Hypothalamus (tissue), 51 donors: ENCODE measurements around the gene UBE2F.
"Not testable (repeated sequence)": the region's sequence is repeated elsewhere in the genome, so short reads cannot be mapped to it uniquely, and the experiment has no call there.

Experiments
- DNase-seq, 51 donors: peaks; one replicate each; lab custom pipeline; 2025; lab: John Stamatoyannopoulos, UW

UBE2F gene

GRCh38 chr2:238013806-238014205 lies 47.0 kb downstream of the UBE2F start:
- no peak for DNase-seq

DNA sequence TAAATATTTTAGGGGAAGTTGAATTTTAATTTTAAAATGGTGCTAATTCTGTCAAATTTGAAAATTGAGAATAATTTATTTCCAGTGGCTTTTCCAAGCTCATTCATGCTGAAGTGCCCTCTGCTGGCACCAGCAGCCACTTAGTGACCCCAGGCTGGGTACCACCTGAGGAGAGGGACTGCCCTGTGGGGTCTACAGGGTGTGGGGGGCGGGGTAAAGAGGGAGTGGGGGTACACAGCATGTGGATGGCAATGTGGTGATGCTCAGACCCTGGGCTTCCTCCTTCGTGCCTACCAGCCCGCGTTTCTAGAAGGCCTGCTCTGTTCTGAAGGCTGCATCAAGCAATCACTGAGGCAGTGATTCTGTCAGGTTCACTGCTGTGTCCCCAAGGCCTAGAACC lies 48.9 kb downstream of the UBE2F start:
- peak in 1 of 51 donors; percentile 23 for DNase-seq

DNA sequence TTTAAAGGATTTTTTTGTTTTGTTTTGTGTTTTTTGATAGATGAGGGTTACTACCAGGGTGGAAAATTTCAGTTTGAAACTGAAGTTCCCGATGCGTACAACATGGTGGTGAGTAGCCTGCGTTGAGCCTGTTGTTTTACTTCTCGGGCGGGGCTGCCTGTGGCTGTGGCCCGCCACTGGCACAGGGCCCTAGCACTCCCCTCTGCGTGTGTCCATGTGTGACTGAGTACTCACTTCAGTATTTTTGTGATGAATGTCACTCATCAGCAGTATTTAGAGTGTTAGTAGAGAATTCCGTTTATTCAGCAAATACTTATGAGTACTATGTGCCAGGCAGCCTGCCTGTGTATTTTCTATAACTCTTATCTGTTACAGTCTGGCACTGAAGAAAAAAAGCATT lies 49.7 kb downstream of the UBE2F start:
- DNase-seq: no peak

GRCh38 chr2:238019962-238020361 lies 53.1 kb downstream of the UBE2F start:
- peak in 2 of 51 donors; percentile 6 to 8 for DNase-seq

DNA sequence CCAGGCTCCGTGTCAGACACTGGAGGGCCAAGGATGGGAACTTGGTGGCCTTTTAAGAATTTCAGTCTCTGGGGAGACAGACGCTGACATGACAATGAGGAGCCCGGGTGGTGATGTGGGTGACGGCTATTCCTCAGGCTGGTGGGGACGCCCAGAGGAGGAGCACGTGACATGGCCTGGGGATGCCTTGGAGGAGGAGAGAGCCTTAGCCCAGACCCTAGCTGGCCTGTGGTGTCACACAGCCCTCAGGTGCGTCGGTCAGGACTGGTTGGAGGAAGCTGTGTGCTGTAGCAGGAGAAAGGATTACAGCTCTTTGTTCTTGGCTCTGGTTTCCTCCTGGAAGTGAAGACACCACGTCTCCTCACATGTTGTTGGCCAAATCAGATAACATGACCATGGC lies 54.0 kb downstream of the UBE2F start:
- no peak for DNase-seq

DNA sequence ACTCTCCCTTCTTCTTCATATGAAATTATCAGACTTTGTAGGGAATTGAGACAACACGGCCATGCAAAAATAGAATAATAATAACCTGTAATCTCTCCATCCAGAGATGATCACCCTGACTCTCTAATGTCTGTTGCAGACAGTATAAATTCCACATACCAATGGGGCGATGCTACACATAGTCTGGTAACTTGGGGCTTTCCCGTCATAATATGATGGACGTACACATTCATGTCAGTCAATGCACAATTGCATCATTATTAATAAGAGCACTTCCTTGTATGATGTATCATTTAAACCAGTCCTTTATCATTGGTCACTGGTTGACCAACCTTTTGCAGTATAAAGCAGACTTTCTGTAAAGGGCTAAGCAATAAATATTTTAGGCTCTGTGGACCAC lies 54.5 kb downstream of the UBE2F start:
- DNase-seq: no peak

DNA sequence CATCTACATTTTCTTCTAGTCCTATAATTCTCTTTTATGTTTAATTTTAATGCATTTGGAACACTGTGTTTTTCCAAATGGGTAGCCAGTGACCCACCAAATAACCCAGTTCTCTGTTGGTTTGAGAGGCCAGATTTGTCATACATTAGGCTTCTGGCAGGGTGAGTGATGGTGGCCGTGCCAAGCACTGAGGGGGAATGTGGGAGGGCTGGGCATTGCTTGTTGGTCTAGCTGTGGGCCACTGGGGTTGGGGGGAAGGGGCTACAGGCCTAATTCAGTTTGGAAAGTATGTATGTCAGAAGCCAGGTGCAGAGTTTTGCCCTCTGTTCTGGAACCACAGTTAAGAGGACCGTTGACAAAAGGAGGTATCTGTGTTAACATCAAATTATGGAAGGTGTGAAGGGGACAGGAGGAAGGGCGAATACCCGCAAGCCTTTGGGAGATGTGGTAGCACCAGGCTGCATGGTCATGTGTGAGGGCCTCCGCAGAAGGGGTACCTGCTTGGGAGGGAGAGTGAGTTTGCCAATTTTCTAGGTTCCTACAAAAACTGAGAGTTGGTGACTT lies 55.9 kb downstream of the UBE2F start:
- no peak for DNase-seq

- DNase-seq: no peak
These were observed 56.8 kb downstream of the UBE2F start for GRCh38 chr2:238023608-238024007.

DNA sequence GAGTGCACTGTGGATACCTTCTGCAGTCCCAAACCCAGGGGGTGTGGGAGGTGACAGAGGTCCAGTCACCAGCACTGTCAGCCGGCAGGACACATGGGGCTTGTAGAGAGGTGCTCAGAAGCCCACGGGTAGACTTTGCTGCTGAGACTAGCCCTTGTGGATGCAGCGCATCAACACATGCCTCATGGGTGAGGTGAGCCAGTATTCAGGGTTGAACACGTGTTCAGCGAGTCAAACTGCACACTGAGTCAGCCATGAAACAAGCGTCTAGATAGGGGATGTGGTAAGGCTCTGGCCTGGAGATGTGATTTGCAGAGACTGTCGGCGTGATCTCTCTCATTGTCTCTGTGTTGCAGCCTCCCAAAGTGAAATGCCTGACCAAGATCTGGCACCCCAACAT lies 58.2 kb downstream of the UBE2F start:
- no peak for DNase-seq

DNA sequence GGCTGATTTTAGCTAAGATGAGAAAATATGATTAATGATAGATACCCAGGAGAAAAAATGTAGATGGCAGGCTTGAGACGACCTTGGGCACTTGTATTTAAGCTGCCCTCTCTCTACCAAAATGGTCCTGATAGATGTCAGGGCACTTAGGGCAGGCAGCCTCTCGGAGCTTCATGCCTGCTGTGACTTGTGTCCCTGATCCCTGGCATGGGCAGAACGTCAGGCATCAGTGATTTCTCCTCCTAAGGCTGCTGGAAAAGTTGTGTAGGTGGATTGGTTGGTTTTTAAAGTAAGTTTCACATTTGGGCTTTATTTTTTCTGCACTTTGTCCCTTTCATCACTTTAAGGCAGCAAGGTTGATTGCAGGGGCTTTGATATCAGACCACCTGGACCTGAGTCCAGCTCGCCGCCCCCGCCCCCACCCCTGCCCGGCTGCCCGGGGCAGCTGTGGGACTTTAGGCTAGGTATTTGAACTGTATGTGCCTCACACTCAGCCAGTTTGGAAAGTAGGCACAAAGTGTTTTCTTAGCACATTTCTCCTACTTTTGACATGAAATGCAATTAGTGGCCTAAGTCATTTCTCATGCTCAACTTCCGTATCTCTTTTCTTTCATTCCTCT lies 59.0 kb downstream of the UBE2F start:
- no peak for DNase-seq

GRCh38 chr2:238027058-238027457 lies 60.2 kb downstream of the UBE2F start:
- no peak for DNase-seq

DNA sequence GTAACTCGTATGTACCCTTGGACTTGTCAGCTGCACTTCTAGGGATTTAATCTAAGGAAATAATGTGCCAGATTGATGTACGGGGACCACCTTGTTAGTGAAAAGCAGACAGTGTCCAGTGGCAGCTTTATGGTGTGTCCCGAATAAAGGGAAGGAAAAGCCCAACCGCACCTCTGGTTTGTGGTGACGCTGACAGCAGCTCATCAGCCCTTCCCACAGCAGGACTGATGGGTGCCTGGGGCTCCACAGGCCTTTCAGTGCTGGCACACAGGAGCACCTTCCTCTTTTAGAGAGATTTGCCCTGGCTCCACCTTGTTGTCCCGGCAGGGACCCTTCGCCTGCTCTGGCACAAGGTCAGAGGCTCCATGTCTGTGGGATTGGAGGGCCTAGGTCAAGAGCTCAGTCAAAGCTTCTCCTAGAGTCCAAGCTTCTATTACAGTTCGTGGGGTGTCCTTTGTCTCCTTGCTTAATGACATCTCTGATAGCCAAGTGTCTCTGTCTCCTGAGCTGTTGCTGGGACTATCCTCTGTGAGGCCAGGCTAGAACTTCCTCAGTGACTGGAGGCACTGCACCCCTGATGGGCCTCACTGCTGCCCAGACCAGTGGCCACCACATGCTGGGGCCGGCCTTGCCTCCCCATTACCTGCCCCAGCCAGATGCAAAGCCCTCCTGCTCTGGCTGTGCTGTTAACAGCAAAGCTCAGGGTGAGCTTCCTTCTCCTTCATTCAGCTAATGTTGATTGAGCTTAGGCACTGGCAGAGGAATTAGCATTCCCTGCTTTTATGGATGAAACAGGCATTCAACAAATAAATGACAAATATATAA lies 61.0 kb downstream of the UBE2F start:
- no peak for DNase-seq

- DNase-seq: no peak
These were observed 63.0 kb downstream of the UBE2F start for GRCh38 chr2:238029853-238030252.

- DNase-seq: no peak
These were observed 63.8 kb downstream of the UBE2F start for GRCh38 chr2:238030422-238031155.

DNA sequence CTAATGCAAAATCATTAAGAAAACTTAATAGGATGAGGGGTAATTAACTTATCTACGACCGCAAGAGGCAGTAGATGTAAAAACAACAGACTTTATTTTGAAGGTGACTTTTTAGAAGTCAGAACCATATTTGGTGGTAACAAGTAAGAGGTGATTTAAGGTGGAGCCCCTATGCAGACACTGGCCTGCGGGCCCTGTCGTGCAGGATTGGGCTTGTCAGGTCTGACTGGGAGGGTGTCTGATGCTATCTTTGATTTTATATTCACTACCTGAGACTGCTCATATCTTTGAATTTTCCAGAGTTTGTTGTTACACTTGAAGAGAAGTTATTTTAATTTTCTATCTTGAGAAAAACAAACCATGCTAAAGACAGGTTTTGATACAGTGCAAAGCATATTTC lies 64.9 kb downstream of the UBE2F start:
- DNase-seq: no peak

DNA sequence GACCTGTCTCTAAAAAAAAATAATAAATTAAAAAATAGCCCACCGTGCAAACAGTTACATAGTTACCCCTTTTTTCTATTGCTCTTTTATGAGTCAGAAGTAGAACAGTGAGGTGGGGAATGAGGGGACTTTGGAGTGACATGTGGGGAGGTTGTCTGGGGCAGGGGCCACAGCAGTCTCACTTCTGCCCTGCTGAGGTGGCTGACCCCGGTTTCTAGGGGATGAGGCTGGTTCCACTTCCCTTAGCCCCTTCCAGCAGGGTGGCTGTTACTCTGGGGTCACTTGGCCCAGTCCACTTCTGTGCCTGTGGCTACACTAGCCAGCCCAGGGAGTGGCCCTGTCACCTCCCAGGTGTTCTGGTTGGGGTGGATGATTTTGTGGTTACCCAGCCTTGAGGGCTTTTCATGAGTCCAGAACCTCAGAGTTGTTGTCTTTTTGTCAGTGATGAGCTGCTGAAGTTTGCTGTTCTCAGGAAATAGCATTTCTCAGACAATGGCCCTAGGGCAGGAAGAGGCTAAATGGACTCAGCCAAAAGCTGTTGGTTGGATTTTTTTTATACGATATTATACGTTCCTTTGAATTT lies 66.0 kb downstream of the UBE2F start:
- no peak for DNase-seq

DNA sequence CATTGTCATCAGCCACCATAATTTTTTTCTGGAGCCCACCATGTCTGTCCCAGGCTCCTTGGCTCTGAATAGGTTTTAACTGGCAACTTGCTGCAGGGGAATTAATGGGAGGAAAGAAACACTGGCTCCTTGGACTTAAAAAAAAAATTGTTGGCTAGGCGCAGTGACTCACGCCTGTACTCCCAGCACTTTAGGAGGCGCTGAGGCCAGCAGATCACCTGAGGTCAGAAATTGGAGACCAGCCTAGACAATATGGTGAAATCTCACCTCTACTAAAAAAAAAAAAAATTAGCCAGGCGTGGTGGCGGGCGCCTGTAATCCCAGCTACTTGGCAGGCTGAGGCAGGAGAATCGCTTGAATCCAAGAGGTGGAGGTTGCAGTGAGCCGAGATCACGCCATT lies 67.2 kb downstream of the UBE2F start:
- DNase-seq: not testable (repeated sequence)

DNA sequence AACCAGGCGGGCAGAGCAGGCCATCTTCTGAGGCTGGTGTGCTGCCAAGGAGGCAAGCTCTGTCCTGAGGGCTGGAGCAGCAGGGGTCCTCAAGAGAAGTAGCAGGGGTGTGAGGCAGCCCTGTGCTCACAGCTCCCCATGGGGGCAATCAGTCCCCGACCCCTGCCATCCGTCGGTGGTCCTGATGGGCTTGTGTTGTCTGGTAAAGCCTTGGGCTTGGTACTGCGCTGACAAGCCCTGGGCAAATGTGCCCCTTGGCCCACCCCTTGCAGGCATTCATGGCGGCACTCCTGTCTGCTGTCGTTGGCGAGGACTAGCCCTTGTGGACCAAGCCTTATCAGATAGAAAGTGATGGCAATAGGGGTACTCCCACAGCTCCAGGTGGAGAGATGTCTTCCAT lies 71.4 kb downstream of the UBE2F start:
- DNase-seq: no peak

- DNase-seq: no peak
These were observed 72.3 kb downstream of the UBE2F start for GRCh38 chr2:238039151-238039550.

DNA sequence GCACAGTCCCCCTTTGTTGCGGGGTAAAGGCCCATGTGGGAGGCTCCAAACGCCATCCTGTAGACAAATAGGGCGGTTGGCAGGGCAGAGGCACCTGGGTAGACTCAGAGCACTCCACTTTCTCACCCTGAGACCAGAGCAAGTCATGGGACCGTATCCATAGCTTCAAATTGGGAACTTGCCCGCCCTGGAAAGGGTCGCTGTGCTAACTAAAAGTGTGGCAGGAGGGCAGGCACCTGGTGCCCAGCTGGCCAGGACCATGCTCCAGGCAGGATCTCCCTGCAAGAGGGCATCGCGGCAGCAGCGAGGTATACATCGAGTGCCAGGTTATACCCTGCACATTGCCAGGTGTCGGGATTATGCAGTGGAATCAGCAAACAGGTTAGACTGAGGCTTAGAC lies 73.2 kb downstream of the UBE2F start:
- no peak for DNase-seq

- DNase-seq: no peak
These were observed 74.1 kb downstream of the UBE2F start for GRCh38 chr2:238040918-238041317.
